A549 (cell line): ENCODE measurements around the gene USP2.

Experiments
- CTCF ChIP-seq: fragments of >200 bp; sonication (Bioruptor Twin); formaldehyde crosslinking; IDR thresholded peaks from 3 replicates; pipeline ENCODE4 v1.5.1; 2016
- ZFP36 ChIP-seq: fragments of 450-650 bp; IDR thresholded peaks from 2 replicates; pipeline ENCODE4 v1.6.1; 2014; ENCODE audit warnings: borderline replicate concordance; ENCODE audit not compliant: partially characterized antibody

GRCh38 chr11:119314726-119315125, 66.8 kb downstream of the USP2 start:
- TF ChIP-seq CTCF = no peak
- no peak for TF ChIP-seq ZFP36
